MCF 10A (cell line): ENCODE results near the gene MED27. TPM values are rescaled to one million over a fixed set of nuclear protein-coding genes. Genes with fewer than 3 reads are reported as not detected.

Experiments
- BruUV-seq: library from RNA; stranded (reverse); fragments of 400-500 nt; replicated peaks from 2 replicates; lab custom pipeline; 2021; lab: Mats Ljungman, UMichigan
- CTCF ChIA-PET: fragments of 300-600 bp; sonication (Branson Sonifier 250); formaldehyde crosslinking; extraction: SDS; loops from one replicate; lab custom pipeline; 2021; ENCODE audit warnings: antibody characterized with exemption, inconsistent platforms; lab: Yijun Ruan, JAX
- POLR2A ChIA-PET: fragments of 300-600, 350-650 bp; sonication (Branson Sonifier 250); formaldehyde crosslinking; extraction: SDS; loops from one replicate; lab custom pipeline; 2020; ENCODE audit warnings: antibody characterized with exemption, inconsistent platforms; lab: Yijun Ruan, JAX
- DNase-seq: peaks from one replicate; pipeline ENCODE4 v3.0.0-alpha.2; 2018; ENCODE audit not compliant: unreplicated experiment
- H3K27ac Mint-ChIP-seq: one replicate; pipeline ENCODE4 v1.8.0; 2022; ENCODE audit warnings: mild to moderate bottlenecking, low read depth, mixed read lengths; ENCODE audit not compliant: unreplicated experiment
- H3K27me3 Mint-ChIP-seq: one replicate; pipeline ENCODE4 v1.8.0; 2022; ENCODE audit warnings: mixed read lengths; ENCODE audit not compliant: insufficient read depth, unreplicated experiment
- H3K36me3 Mint-ChIP-seq: one replicate; pipeline ENCODE4 v1.8.0; 2022; ENCODE audit warnings: mild to moderate bottlenecking, moderate library complexity, mixed read lengths; ENCODE audit not compliant: insufficient read depth, unreplicated experiment
- H3K4me1 Mint-ChIP-seq: one replicate; pipeline ENCODE4 v1.8.0; 2022; ENCODE audit warnings: mixed read lengths; ENCODE audit not compliant: insufficient read depth, unreplicated experiment
- H3K4me3 Mint-ChIP-seq: one replicate; pipeline ENCODE4 v1.8.0; 2022; ENCODE audit warnings: mild to moderate bottlenecking, moderate library complexity, mixed read lengths; ENCODE audit not compliant: unreplicated experiment
- H3K9me3 Mint-ChIP-seq: one replicate; pipeline ENCODE4 v1.8.0; 2022; ENCODE audit warnings: mixed read lengths; ENCODE audit not compliant: unreplicated experiment
- intact Hi-C: fragments of 100-400 bp; cut with micrococcal nuclease; formaldehyde crosslinking; loops from 2 replicates; pipeline ENCODE4 v1.14.1; 2022
- total RNA-seq: library from RNA; stranded (reverse); gene quantifications from 2 replicates; pipeline ENCODE4 v1.2.3, GENCODE V29; 2022
- TF ChIP-seq, protein P1 (sequence below): fragments of 200-600 bp; IDR thresholded peaks from one replicate; pipeline ENCODE4 v1.8.0; 2022; ENCODE audit warnings: antibody characterized with exemption, mild to moderate bottlenecking; ENCODE audit not compliant: unreplicated experiment

The MED27 gene
- total RNA-seq, 1 experiment from 2014 or later = 34.3 TPM

DNA sequence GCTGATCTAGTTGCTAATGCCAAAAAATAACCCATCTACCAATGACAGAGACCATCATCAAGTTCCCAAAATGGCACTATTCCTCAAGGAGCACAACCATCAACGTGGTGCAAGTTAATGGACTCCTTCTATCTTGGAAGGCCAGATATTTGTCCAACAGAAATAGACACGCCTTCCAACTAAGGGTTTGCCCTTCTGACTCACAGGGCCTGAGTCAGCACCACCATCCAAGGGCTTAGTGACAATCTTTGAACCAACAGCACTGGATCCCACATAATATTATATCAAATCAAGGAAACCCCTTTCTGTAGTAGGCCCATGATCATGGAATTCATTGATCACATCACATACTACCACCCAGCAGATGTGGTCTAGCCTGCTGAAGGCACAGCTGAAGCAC is 84.3 kb downstream of the MED27 start:
- no TSS peak for BruUV-seq
- H3K36me3 Mint-ChIP-seq = no peaks in the 10 kb centered on the region
- peaks cover 17% of the 10 kb centered on the region for H3K4me1 Mint-ChIP-seq
- DNase-seq = peak; percentile 48
- H3K27me3 Mint-ChIP-seq = no peaks in the 10 kb centered on the region
- H3K27ac Mint-ChIP-seq = no peak overlapping the region
- POLR2A ChIA-PET = no interaction called here
- CTCF ChIA-PET = no interaction called here
- intact Hi-C loops = no loop called here
- H3K4me3 Mint-ChIP-seq = no peak overlapping the region
- TF ChIP-seq, protein P1, sequence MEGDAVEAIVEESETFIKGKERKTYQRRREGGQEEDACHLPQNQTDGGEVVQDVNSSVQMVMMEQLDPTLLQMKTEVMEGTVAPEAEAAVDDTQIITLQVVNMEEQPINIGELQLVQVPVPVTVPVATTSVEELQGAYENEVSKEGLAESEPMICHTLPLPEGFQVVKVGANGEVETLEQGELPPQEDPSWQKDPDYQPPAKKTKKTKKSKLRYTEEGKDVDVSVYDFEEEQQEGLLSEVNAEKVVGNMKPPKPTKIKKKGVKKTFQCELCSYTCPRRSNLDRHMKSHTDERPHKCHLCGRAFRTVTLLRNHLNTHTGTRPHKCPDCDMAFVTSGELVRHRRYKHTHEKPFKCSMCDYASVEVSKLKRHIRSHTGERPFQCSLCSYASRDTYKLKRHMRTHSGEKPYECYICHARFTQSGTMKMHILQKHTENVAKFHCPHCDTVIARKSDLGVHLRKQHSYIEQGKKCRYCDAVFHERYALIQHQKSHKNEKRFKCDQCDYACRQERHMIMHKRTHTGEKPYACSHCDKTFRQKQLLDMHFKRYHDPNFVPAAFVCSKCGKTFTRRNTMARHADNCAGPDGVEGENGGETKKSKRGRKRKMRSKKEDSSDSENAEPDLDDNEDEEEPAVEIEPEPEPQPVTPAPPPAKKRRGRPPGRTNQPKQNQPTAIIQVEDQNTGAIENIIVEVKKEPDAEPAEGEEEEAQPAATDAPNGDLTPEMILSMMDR = no peak
- H3K9me3 Mint-ChIP-seq = no peaks in the 10 kb centered on the region

DNA sequence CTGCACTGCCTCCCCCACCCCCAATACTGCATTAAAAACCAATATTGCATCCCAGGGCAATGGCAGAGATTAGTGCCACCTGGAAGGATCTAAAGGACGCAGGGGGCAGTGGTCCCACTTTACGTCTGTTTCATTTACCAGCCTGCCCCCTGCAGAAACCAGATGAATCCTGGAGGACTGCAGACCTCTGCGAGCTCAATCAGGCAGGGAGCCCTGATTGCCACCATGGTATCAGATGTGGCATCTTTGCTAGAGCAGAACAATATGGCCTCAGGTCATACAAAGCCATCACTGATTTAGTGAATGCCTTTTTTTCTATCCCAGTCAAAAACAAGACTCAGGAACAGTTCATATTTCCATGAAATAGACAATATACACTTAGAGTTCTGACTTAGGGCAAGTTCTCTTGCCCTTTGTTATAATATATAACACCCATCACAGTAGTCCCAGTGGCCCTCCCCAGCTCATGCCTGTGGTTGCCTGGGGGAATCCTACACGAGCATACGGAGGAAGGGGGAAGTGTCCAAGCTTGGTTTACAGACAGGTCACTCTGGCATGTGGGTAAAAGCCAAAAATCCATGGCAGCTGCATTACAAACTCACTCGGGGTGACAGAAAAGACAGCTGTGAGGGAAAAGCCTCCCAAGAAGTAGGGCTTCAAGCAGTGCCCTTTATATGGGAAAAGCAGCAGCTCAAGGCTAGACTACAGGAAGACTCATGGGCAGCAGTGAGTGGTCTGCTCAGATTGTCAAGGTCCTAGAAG is 85.1 kb downstream of the MED27 start:
- TF ChIP-seq, protein P1 = no peak
- intact Hi-C loops = no loop called here
- H3K27me3 Mint-ChIP-seq = no peaks in the 10 kb centered on the region
- CTCF ChIA-PET = no interaction called here
- H3K27ac Mint-ChIP-seq = no peak overlapping the region
- no peaks in the 10 kb centered on the region for H3K36me3 Mint-ChIP-seq
- no peak overlapping the region for H3K4me3 Mint-ChIP-seq
- DNase-seq = no peak
- H3K9me3 Mint-ChIP-seq = no peaks in the 10 kb centered on the region
- peaks cover 9% of the 10 kb centered on the region for H3K4me1 Mint-ChIP-seq
- BruUV-seq = no TSS peak
- POLR2A ChIA-PET = interaction anchor here (0.6 kb wide), 1 partner anchor 85 kb away, joined by 3 read pairs; the partner anchor contains the start of gene MED27

DNA sequence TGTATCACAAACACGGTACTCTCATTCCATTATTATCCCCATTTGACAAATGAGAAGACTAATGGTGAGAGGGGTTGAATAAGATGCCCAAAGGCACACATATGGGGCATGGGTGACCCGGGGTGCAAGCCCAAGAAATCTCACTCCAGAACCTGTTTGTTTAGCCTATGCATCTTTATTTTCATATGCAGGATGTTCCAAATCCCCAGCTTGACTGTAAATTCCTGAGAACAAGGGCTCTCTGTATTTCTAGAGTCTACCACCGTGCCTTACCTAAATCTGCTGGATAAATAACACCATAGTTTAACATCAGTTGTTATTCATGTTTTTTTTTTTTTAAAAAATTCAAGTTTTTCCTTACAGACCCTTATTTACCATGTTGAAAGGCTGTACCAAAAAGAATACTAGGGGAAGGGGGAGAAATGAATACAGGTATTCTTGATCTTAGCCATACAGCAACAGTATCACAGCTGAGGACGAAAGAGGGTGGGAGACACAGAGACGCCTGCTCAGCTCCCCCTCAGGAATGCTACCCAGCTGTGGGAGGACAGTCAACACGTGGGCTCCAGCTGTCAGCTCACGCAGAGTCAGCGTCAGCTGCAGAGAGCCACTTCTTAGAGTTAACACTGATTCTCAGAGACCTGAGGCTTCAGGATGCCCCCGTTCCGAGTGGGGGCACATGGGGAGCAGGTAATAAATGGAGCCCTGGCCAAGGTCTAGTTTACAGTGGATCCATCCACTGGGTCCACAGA is 86.6 kb downstream of the MED27 start:
- DNase-seq = no peak
- no TSS peak for BruUV-seq
- intact Hi-C loops = no loop called here
- TF ChIP-seq, protein P1 = no peak
- POLR2A ChIA-PET = no interaction called here
- H3K4me1 Mint-ChIP-seq = peaks cover 5% of the 10 kb centered on the region
- no peaks in the 10 kb centered on the region for H3K36me3 Mint-ChIP-seq
- CTCF ChIA-PET = interaction anchor here (0.7 kb wide), 1 partner anchor 388 kb away, joined by 3 read pairs; no protein-coding TSS in a partner anchor
- H3K4me3 Mint-ChIP-seq = no peak overlapping the region
- no peak overlapping the region for H3K27ac Mint-ChIP-seq
- H3K9me3 Mint-ChIP-seq = no peaks in the 10 kb centered on the region
- no peaks in the 10 kb centered on the region for H3K27me3 Mint-ChIP-seq

DNA sequence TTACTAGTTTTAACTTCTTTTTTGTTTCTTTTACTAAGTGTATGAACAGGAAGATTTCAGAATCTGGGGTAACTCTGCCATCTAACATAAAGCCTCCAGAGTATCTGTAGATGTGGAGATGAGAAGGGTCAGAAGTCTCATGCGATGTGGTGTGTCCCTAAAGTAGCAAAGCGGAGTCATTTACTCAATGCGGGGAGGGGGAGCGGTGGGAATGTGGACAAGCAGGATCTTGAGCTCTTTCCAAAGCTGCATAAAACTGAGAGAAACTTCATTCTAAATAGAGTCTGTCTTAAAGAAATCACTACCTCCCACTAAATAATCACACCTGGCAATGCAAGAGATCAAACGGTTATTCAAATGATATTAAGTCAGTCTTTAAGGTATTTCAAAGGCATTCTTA is 92.4 kb downstream of the MED27 start:
- Mint-ChIP-seq H3K36me3 (no peaks in the 10 kb centered on the region), H3K27me3 (no peaks in the 10 kb centered on the region), H3K27ac (no peak overlapping the region), H3K9me3 (no peaks in the 10 kb centered on the region), H3K4me1 (no peaks in the 10 kb centered on the region), H3K4me3 (no peak overlapping the region)
- ChIA-PET CTCF (interaction anchor here (0.9 kb wide), 1 partner anchor 10 kb away, joined by 3 read pairs; no protein-coding TSS in a partner anchor), POLR2A (no interaction called here)
- intact Hi-C loops = no loop called here
- no peak for DNase-seq
- no TSS peak for BruUV-seq
- TF ChIP-seq, protein P1 = no peak
